Measurements from ENCODE around the gene RTEL1.

RTEL1 gene

DNA sequence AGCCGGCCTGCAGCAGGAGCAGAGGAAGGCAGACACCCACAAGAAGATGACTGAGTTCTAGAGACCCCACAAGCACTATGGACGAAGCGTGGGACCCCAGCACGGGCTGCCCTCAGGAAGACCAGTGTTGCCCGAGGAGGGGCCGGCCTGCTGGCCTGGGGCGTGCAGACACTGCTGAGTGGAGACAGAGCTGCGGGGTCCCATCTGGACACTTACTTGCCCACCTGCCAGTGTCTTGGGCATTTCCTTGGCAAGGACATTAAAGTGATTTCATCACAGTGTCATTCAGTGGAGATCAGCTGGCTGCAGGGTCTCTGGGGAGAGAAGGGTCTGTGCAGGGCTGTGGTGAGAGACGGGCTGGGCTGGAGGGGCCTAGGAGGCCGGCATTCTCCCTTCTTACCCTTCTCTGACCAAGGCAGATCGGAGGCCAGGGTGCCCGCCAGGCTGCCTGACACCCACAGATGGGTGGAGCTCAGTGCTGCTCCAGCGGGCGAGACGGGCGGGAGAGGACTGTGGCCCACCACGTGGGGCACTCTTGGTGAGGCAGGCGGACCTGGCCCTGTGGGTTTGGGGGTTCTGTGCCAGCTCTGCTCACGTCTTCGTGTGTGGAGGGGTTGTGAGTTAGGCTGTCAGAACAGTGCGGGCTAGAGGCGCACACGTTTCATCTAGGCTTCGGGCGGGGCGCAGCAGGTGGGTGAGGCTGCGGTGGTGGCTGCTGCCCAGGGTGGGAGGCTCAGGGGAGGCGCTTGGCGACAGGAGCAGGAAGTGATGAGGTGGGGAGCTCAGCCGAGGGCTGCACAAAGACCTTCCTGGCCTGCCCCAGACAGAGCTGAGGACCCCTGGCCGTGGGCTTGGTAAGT is 78.0 kb downstream of the RTEL1 start, which contains the start of gene LIME1:
Gene LIME1 (plus strand): TSS at position 806 of the 860 bp plus-strand sequence. CDS start 886 bp downstream, outside the sequence.
- DNase-seq (peak; percentile 76), ATAC-seq (ENCODE audit: insufficient read depth, low read depth) (peak; percentile 55)
- H2AFZ ChIP-seq (ENCODE audit: low read depth, low read length): no peak within 1 kb of the TSS
- TF ChIP-seq, protein P1, sequence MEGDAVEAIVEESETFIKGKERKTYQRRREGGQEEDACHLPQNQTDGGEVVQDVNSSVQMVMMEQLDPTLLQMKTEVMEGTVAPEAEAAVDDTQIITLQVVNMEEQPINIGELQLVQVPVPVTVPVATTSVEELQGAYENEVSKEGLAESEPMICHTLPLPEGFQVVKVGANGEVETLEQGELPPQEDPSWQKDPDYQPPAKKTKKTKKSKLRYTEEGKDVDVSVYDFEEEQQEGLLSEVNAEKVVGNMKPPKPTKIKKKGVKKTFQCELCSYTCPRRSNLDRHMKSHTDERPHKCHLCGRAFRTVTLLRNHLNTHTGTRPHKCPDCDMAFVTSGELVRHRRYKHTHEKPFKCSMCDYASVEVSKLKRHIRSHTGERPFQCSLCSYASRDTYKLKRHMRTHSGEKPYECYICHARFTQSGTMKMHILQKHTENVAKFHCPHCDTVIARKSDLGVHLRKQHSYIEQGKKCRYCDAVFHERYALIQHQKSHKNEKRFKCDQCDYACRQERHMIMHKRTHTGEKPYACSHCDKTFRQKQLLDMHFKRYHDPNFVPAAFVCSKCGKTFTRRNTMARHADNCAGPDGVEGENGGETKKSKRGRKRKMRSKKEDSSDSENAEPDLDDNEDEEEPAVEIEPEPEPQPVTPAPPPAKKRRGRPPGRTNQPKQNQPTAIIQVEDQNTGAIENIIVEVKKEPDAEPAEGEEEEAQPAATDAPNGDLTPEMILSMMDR (IDR thresholded peaks at IDR 0.05; ENCODE audit: borderline replicate concordance, extremely low read depth, low read length, poor library complexity, severe bottlenecking): no peak
- no peak for TF ChIP-seq EZH2 (IDR thresholded peaks at IDR 0.05; ENCODE audit: borderline replicate concordance, low read depth, low read length, severe bottlenecking)
- peaks cover 78% of the 10 kb centered on the region for H3K36me3 ChIP-seq (ENCODE audit: insufficient read depth, low read length)
- peaks cover 19% of the 10 kb centered on the region for H3K4me1 ChIP-seq (ENCODE audit: insufficient read depth, low read length)
- H3K4me2 ChIP-seq (ENCODE audit: insufficient read depth, low read length): no peak within 1 kb of the TSS
- no peak within 1 kb of the TSS for H3K4me3 ChIP-seq (ENCODE audit: low read depth in 1 of 2, low read length in 2 of 2)
- H3K9me3 ChIP-seq (ENCODE audit: insufficient read depth, low read length, severe bottlenecking): no peaks in the 10 kb centered on the region
- H3K27me3 ChIP-seq (ENCODE audit: insufficient read depth, low read length, poor library complexity): no peaks in the 10 kb centered on the region
- peaks cover 34% of the 10 kb centered on the region for H3K79me2 ChIP-seq (ENCODE audit: insufficient read depth, low read length)
- H3K9ac ChIP-seq (ENCODE audit: low read depth, low read length): no peak within 1 kb of the TSS
- no peak within 1 kb of the TSS for H3K27ac ChIP-seq (ENCODE audit: low read length)
- H4K20me1 ChIP-seq (ENCODE audit: insufficient read depth, low read length): peaks cover 59% of the 10 kb centered on the region

DNA sequence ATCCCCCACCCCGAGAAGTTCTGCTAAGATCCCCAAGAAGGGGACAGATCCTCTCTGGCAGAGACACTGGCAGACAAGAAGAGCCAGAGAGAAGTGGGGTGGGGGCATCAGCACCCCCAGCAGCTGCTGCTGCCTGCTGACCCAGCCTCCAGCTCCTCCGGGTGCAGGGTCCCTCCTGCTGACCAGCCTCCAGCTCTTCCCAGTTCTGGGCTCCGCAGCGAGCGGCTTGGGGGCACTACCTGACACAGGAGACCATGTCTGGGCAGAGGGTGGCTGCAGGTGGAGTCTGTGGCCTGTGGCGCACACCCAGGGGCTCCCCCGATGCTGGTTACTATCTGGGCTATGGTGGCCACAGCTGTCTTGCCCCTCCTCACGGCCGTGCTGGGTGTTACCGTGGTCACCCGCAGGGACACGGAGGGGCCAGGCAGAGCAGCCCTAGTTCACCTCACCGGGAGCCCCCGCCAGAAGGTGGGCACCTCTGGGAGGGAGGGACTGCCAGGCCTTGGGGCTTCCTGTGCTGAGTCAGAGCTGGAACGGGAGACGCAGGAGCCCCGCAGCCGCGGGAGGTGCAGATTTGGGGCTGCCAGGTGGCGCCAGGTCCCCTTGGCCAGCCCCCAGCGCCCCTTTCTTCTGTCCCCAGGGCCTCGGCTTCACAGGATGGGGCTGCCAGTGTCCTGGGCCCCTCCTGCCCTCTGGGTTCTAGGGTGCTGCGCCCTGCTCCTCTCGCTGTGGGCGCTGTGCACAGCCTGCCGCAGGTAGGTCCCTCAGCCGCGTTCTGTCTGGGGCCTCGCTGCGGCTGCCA is 79.0 kb downstream of the RTEL1 start:
- no peak overlapping the region for H3K4me2 ChIP-seq (ENCODE audit: insufficient read depth, low read length)
- H3K36me3 ChIP-seq (ENCODE audit: insufficient read depth, low read length): peaks cover 78% of the 10 kb centered on the region
- H3K27me3 ChIP-seq (ENCODE audit: insufficient read depth, low read length, poor library complexity): no peaks in the 10 kb centered on the region
- no peak overlapping the region for H3K9ac ChIP-seq (ENCODE audit: low read depth, low read length)
- no peak for TF ChIP-seq EZH2 (IDR thresholded peaks at IDR 0.05; ENCODE audit: borderline replicate concordance, low read depth, low read length, severe bottlenecking)
- TF ChIP-seq, protein P1 (IDR thresholded peaks at IDR 0.05; ENCODE audit: borderline replicate concordance, extremely low read depth, low read length, poor library complexity, severe bottlenecking): no peak
- no peak for ATAC-seq (ENCODE audit: insufficient read depth, low read depth)
- no peak overlapping the region for H2AFZ ChIP-seq (ENCODE audit: low read depth, low read length)
- H3K27ac ChIP-seq (ENCODE audit: low read length): no peak overlapping the region
- no peaks in the 10 kb centered on the region for H3K9me3 ChIP-seq (ENCODE audit: insufficient read depth, low read length, severe bottlenecking)
- H4K20me1 ChIP-seq (ENCODE audit: insufficient read depth, low read length): peaks cover 61% of the 10 kb centered on the region
- no peak overlapping the region for H3K4me3 ChIP-seq (ENCODE audit: low read depth in 1 of 2, low read length in 2 of 2)
- peaks cover 22% of the 10 kb centered on the region for H3K4me1 ChIP-seq (ENCODE audit: insufficient read depth, low read length)
- peak; percentile 41 for DNase-seq
- H3K79me2 ChIP-seq (ENCODE audit: insufficient read depth, low read length): peaks cover 24% of the 10 kb centered on the region

DNA sequence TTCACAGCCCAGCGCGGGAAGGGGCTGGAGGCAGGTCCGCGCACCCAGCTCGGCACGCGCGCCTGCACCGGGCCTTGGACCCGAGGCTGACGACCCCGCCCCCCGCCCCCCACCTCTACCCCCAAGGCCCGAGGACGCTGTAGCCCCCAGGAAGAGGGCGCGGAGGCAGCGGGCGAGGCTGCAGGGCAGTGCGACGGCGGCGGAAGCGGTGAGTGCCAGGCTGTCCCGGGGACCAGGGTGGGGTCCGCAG is 79.5 kb downstream of the RTEL1 start:
- Histone ChIP-seq H3K27ac (ENCODE audit: low read length) (no peak overlapping the region), H3K9ac (ENCODE audit: low read depth, low read length) (no peak overlapping the region), H4K20me1 (ENCODE audit: insufficient read depth, low read length) (peaks cover 56% of the 10 kb centered on the region), H3K4me1 (ENCODE audit: insufficient read depth, low read length) (peaks cover 22% of the 10 kb centered on the region), H3K4me2 (ENCODE audit: insufficient read depth, low read length) (no peak overlapping the region), H3K9me3 (ENCODE audit: insufficient read depth, low read length, severe bottlenecking) (no peaks in the 10 kb centered on the region), H3K36me3 (ENCODE audit: insufficient read depth, low read length) (peaks cover 79% of the 10 kb centered on the region), H2AFZ (ENCODE audit: low read depth, low read length) (no peak overlapping the region), H3K4me3 (ENCODE audit: low read depth in 1 of 2, low read length in 2 of 2) (no peak overlapping the region), H3K27me3 (ENCODE audit: insufficient read depth, low read length, poor library complexity) (no peaks in the 10 kb centered on the region), H3K79me2 (ENCODE audit: insufficient read depth, low read length) (peaks cover 20% of the 10 kb centered on the region)
- ATAC-seq (ENCODE audit: insufficient read depth, low read depth): no peak
- no peak for DNase-seq
- TF ChIP-seq, protein P1 (IDR thresholded peaks at IDR 0.05; ENCODE audit: borderline replicate concordance, extremely low read depth, low read length, poor library complexity, severe bottlenecking): no peak
- no peak for TF ChIP-seq EZH2 (IDR thresholded peaks at IDR 0.05; ENCODE audit: borderline replicate concordance, low read depth, low read length, severe bottlenecking)

All from DND-41 (cell line).